Measurements from ENCODE around the gene GINS3.
"Not testable (repeated sequence)": the region's sequence is repeated elsewhere in the genome, so short reads cannot be mapped to it uniquely, and the experiment has no call there.

The GINS3 gene

DNA sequence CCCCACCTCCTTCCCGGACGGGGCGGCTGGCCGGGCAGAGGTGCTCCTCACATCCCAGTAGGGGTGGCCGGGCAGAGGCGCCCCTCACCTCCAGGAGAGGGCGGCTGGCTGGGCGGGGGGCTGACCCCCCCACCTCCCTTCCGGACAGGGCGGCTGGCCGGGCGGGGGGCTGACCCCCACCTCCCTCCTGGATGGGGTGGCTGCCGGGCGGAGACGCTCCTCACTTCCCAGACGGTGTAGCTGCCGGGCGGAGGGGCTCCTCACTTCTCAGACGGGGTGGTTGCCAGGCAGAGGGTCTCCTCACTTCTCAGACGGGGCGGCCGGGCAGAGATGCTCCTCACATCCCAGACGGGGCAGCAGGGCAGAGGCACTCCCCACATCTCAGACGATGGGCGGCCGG is 4.6 kb downstream of the GINS3 start:
- DNase-seq = not testable (repeated sequence)

DNA sequence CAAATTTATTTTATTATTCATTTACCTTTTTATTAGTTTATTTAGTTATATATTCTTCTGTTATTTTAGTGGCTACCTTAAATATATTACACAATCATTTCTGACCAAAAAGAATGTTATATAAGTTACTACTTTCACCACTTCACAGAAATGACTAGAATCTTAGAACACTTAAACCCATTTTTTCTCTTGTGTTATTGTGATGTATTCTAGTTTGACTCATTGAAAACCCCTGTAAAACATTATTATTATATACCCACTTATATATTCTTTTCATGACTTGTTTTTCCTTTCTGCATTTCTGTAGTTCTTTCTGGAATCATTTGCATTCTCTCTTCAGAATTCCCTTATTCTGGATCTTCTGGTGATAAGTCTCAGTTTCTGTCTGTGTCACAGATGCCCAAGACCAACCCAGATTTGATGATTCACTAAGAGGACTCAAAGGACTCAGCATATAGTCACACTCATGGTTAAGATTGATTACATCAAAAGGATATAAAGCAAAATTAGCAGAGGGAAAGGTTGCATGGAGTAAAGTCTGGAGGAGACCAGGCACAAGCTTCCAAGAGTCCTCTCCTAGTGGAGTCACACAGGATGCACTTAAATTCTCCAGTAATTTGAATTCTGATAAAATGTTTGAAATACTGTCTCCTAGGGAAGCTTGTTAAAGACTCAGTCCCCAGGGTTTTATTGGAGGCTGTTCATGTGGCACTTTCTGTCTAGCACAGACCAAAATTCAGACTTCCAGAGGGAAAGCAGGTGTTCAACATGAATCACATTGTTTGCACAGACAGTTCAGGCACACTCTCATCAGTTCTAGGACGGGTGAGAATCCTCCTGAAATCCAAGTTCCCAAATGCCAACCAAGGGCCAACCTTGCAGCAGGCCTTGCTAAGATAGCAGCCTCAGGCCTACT is 7.7 kb downstream of the GINS3 start:
- no peak for DNase-seq

DNA sequence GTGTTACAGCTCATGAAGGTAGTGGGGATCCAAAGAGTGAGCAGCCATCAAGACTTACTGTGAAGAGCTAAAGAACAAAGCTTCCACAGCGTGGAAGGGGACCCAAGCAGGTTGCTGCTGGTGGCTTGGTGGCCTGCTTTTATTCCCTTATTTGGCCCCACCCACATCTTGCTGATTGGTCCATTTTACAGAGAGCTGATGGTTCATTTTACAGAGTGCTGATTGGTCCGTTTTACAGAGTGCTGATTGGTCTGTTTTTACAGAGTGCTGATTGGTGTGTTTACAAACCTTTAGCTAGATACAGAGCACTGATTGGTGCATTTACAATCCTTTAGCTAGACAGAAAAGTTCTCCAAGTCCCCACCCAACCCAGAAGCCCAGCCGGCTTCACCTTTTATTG is 9.0 kb downstream of the GINS3 start:
- DNase-seq = not testable (repeated sequence)

DNA sequence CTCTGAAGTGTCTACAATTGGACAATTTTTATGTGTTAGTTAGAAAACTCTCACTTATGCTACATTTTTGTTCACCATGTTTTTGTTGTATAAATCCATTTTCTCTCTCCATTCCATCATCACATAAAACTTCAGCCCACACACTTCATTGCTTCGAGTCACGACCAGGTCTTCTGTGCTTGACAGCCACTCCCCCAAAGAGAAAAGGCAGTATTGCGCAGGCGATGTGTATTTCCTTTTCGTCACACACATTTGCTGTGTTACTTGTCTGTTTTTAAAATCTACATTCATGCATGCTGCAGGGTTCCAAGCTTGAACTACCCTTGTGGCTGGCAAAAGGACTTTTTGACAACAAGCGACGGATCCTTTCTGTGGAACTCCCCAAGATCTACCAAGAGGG is 10.5 kb downstream of the GINS3 start:
- DNase-seq = no peak

DNA sequence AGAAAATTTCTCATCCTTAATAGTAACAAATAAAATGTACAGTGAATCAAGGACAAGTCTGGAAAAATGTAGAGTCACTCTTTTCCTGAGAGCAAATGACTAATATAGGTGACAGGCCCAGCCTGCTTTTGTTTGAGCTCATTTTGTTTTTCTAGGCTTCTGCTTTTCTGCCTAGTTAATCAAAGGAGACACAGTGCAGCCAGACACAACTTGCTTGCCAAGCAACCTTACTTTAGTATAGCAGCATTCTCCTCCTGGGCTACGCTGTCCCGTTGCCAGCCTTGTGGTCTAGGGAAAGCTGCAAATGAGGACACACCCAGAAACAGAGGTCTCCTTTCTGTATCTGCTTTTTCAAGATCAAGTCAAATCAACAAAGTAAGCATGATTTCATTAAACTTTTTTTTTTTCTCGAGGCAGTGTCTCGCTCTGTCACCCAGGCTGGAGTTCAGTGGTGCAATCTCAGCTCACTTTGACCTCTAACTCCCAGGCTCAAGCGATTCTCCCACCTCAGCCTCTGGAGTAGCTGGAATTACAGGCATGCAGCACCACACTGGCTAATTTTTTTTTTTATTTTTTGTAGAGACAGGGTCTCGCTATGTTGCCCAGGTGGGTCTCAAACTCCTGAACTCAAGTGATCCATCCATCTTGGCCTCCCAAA is 17.2 kb downstream of the GINS3 start:
- no peak for DNase-seq

DNA sequence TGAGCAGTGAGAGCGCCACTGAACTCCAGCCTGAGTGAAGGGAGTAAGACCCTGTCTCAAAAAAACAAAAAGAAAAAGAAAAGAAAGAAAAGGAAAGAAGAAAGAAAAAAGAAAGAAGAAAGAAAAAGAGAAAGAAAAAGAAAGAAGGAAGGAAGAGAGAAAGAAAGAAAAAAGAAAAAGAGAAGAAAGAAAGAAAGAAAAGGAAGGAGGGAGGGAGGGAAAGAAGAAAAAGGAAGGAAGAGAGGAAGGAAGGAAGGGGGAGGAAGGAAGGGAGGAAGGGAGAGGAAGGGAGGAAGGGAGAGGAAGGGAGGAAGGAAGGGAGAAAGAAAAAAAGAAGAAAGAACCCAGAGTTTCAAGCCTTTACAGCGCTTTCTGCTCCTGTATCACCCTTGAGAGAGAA is 19.1 kb downstream of the GINS3 start:
- no peak for DNase-seq

DNA sequence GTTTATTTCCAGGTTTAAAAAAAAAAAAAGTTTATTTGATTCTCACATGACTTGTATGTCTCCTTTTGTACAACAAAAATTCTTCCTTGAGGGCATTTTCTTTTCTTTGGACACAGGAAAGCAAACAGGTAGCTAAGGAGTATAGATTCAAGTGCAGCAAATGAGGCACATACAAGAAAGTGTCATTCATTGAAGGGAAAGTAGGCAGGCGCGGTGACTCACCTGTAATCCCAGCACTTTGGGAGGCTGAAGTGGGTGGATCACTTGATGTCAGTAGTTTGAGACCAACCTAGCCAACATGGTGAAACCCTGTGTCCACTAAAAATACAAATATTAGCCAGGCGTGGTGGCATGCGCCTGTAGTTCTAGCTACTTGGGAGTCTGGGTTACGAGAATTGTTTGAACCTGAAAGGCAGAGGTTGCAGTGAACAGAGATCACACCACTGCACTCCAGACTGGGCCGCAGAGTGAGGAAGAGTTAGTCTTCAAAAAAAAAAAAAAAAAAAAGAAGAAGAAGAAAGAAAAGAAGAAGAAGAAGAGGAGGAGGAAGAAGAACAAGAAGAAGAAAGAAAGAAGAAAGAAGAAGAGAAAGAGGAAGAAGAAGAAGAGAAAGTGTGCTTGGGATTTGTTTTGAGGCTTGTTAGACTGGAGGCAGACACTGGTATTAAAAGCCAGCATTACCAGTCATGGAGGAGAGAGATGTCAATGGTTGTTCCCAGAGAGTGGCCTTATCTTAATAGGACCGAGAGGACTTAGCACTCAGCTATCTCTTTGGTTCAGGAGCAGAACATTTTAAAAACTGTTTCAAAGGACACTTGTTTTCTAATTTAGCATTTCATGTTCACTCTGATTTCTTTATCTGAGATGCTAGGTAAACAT is 19.7 kb downstream of the GINS3 start:
- DNase-seq = no peak

DNA sequence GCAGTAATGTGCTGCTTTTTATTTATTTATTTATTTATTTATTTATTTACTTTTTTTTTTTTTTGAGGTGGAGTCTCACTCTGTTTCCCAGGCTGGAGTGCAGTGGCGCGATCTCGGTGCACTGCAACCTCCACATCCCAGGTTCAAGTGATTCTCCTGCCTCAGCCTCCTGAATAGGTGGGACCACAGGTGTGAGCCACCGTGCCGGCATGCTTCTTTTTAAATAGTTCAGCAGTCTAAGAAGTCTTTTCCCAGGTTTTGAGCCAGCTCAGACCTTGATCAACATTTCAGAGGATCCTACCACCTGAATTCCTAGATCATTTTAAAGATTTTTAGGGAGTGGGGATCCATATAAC is 20.3 kb downstream of the GINS3 start:
- DNase-seq = not testable (repeated sequence)

DNA sequence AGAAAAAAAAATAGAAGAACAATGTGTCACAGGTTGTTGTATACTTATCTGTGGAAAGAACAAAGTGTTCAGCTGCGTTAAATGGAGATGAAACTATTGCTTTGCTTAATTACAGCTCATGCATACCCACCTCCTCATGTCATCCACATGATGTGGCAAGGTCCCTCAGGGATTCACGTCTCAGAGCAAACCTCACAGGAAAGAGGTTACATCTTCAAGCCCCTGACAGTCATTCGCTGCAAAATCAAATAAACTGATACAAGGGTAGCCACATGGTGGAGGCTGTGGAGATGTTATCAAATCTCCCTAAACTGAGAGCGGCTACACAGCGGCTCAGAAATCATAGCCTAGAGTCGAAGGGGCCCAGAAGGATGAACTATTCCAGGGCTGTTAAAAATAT is 21.1 kb downstream of the GINS3 start:
- no peak for DNase-seq

DNA sequence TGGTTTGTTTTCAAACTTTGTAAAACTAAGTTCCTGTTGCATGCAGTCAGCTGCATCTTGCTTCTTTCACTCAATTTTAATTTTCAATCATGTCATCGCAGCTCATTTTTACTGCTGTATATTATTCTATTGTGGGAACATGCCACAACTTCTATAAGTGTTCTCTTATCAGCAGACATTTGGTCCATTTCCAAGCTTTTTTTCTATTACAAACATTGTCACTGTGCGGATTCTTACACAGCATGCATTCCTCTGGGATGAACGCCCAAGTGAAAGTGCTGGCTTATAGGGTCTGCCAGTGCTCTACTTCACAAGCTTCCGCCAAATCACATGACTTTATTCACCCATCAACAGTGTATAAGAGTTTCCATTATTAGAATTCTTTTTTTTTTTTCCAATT is 22.7 kb downstream of the GINS3 start:
- no peak for DNase-seq

DNA sequence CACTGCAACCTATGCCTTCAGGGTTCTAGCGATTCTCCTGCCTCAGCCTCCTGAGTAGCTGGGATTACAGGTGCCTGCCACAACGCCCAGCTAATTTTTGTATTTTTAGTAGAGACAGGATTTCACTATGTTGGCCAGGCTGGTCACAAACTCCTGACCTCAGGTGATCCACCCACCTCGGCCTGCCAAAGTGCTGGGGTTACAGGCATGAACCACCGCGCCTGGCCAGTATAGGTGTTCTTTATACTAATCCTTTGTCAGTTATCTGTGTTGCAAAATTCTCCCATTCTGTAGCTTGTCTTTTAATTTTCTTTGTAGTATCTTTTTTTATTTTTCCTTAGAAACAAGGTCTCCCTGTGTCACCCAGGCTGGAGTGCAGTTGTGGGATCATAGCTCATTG is 23.7 kb downstream of the GINS3 start:
- DNase-seq = not testable (repeated sequence)

DNA sequence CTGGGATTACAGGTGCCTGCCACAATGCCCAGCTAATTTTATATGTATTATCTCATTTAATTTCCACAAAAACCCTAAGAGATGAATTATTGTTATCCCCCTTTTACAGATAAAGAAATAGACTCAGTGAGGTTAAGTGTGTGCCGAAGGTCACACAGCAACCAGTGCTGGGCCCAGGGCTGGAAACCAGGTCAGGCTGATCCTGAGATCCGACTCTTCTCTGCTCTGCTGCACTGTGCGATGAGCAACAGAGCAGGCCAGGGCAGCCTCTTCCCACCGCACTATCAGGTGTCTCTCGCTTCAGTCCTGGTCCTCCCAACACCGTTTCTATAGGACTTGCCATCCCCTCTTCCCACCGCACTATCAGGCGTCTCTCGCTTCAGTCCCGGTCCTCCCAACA is 24.8 kb downstream of the GINS3 start:
- DNase-seq = no peak

DNA sequence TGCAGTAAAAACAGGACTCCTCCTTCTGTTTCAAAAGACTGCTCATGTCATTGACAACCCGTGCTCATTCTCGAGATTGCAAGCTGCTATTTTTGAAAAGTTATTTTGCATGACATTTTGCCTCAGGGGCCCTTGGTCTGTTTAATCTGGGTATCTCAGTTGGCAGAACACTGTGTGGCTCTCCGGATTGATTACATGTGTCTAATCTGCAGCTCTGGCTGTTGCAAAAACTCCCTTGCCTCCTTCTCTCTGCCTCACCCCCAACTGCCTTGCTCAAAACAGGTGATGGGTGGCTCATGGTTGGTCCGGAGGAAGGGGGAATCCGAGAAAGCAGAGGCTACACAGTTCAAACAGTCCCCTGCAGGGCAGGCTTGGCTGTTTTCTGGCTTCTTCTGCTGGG is 25.3 kb downstream of the GINS3 start:
- no peak for DNase-seq

DNA sequence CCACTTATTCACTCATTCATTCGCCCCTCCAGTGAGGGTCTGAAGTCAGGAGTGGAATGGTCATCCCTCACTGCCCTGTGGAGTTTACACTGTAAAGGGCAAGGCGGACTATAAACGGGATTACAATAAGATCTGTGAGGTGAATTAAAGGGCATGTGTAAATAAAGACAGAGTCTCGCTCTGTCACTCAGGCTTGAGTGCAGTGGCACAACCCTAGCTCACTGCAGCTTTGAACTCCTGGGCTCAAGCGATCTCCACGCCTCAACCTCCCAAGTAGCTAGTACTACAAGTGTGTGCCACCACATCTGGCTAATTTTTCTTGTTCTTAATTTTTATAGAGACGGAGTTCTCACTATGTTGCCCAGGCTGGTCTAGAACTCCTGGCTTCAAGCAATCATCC is 25.8 kb downstream of the GINS3 start:
- DNase-seq = no peak

DNA sequence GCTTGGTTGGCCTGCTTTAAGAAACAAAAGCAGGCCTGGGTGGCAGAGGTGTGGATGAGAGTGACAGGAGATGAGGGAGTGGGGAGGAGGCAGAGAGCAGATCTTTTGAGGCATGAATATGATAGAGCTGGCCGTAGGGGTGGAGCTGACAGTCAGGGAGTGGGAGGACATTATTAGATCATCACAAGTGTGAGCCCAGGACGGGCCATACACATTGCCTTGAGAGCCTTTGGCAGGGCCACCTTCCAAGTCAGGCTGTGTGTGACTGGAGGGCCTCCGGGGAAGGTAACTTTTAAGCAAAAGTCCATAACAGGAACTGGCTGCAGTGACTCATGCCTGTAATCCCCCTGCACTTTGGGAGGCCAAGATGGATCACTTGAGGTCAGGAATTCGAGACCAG is 26.3 kb downstream of the GINS3 start:
- no peak for DNase-seq

DNA sequence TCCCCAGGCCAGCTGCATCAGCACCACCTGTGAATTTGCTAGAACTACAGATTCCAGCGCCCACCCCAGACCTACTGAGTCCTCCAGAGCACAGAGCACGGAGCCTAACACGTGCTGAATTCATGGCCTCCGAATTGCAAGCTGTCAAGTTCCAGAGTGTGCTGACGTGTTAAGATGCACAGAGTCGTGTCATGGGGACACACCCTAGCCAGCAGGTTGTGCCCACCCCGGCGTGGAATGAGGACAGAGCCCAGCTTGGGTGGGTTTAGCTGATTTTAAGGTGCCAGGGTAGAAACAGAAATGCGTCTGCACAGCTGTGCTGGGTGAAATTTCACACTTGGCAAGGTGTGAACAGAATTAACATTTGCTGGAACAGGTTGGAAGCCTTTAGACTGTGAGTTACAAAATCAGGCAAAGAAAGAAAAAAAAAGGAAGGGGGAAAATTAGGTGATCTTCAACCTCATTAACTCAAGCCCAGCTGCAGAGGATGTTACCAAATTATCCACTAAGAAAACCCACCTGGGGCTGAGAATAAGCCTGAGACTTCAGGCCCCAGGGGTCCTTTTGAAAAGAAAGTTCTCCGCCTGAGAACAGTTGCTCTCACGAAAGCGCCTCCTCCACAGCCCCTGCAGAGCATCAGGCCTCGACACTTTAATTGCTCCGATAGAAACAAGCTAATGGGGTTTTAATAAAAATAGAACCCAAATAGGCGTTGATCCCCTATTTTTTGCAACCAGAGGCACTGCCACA is 27.1 kb downstream of the GINS3 start:
- DNase-seq = no peak

DNA sequence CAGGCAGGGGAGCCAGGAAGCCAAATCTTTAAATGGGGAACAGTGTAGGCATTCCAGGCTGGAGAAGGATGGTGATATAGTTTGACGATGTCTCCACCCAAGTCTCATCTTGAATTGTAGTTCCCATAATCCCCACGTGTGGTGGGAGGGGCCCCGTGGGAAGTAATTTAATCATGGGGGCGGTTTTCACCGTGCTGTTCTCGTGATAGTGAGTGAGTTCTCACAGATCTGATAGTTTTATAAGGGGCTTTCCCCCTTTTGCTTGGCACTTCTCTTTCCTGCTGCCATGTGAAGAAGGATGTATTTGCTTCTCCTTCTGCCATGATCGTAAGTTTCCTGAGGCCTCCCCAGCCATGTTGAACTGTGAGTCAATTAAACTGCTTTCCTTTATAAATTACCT is 28.8 kb downstream of the GINS3 start:
- DNase-seq = no peak

DNA sequence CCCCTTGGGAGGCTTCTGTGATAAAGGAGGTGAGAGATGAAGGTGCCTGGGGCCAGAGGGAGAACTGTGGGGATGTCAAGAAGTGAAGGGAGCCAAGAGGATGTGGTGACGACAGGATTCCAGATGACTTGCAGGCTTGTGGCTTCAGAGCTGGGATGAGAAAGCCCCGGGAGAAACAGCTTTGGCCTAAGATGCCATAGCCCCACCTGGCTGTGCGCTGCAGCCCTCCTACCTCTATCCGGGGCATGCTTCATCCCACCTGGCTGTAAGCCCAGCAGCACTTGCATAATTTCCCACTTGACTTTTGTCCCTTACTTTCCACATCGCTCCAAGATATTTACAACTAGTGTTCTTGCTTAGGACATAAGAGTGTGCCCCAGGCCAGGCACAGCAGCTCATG is 29.3 kb downstream of the GINS3 start:
- no peak for DNase-seq

DNA sequence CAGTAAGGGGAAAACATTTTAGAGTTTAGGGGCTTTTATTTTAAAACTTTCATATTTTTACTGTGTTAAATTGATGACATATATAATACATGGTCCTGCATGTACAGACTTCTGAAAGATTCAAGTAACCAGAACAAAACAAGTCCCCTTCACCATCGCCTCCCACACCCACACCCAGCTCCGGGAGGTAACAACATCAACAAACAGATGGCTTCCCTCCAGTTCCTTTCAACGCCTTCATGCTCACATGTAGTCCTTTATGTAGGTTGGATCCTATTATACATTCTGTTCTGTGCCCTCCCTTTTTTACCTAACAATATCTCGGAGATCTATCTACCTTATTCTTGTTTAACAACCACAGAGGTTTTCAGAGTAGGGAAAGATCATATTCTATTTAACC is 30.5 kb downstream of the GINS3 start:
- no peak for DNase-seq

DNA sequence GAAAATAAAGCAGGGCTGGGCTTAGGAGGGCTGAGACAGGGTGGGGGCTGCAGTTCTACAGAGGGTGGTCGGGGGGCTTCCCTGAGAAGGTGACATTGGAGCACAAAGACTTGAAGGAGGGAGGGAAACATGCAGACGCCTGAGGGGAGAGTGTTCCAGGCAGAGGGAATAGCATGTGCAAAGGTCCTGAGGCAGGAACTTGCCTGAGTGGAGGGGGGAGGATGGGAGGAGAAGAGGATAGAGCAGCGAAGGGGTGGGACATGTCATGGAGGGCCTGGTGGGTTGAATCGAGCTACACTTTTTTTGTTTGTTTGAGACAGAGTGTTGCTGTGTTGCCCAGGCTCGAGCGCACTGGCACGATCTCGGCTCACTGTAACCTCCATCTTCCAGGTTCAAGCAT is 33.0 kb downstream of the GINS3 start:
- DNase-seq = no peak

DNA sequence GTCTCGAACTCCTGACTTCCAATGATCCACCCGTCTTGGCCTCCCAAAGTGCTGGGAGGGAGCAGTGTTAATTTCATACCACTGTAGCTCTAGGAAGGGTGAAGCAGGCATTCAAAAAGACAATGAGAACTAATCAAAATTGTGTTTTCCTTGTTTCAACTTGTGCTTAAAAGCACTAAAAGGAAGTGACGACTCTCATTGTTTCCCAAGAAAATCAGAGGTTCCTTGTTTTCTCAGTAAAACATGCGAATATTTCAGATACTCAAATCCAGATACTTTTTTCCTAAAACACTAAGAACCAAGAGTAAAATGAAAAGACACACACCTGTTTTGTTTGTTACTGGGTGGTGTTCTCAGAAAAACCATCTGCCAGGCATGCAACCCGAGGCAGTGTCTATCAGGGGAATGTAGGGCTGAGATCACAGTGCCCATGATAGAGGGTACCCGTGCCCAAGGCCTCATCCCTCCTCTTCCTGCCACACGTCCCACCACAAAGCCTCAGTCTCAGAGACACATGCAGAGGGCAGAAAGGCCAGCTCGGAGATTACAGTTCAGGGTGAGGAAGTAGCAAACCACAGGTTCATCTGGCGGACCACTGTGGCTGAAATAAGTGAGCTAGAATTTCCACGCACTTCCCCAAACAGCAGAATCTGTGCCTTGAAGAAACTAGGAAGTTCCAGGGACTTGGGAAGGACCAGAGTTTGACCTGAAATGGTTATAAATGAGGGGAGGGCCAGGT is 33.7 kb downstream of the GINS3 start:
- DNase-seq = no peak

DNA sequence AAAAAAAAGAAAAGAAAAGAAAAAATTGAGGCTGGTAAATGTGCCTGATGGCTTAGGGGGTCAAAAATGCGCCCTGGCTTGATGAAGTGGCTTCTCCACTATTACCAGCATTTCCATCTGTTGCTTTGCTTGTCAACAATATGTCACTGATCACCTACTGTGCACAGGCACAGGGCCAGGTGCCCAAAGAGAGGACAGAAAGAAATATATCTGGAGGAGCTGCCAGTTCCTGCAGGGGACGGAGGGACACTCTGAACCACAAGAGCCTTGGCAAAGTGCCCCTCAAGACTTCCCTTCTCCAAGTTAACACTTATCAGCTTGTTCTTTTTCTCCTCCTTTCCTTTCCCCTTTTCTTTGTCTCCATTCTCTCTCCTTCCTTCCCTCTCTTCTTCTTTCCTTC is 34.7 kb downstream of the GINS3 start:
- peak; percentile 2 for DNase-seq
